Osteocyte (in vitro differentiated cells): Measurements from ENCODE around the gene ARHGAP12. TPM values are rescaled to one million over a fixed set of nuclear protein-coding genes. Genes with fewer than 3 reads are reported as not detected.

ENCODE experiments used
- DNase-seq: peaks from one replicate; pipeline ENCODE4 v3.0.0; 2021; ENCODE audit warnings: mixed read lengths; ENCODE audit not compliant: unreplicated experiment; ENCODE audit errors: extremely low spot score
- H3K27ac Mint-ChIP-seq: one replicate; pipeline ENCODE4 v1.8.0; 2021; ENCODE audit warnings: mild to moderate bottlenecking, mixed read lengths; ENCODE audit not compliant: unreplicated experiment
- H3K27me3 Mint-ChIP-seq: one replicate; pipeline ENCODE4 v1.8.0; 2021; ENCODE audit warnings: mixed read lengths; ENCODE audit not compliant: unreplicated experiment
- H3K36me3 Mint-ChIP-seq: one replicate; pipeline ENCODE4 v1.8.0; 2021; ENCODE audit warnings: mixed read lengths; ENCODE audit not compliant: unreplicated experiment
- H3K4me1 Mint-ChIP-seq: one replicate; pipeline ENCODE4 v1.8.0; 2021; ENCODE audit warnings: mixed read lengths; ENCODE audit not compliant: unreplicated experiment
- H3K4me3 Mint-ChIP-seq: one replicate; pipeline ENCODE4 v1.8.0; 2021; ENCODE audit warnings: mild to moderate bottlenecking, moderate library complexity, mixed read lengths; ENCODE audit not compliant: unreplicated experiment
- H3K9me3 Mint-ChIP-seq: one replicate; pipeline ENCODE4 v1.8.0; 2021; ENCODE audit warnings: mixed read lengths; ENCODE audit not compliant: unreplicated experiment
- total RNA-seq: library from RNA; stranded (reverse); gene quantifications from 2 replicates; pipeline ENCODE4 v1.2.1, GENCODE V29; 2021
- TF ChIP-seq, protein P1 (sequence below): fragments of 200-600 bp; sonication (generic); IDR thresholded peaks from 2 replicates; pipeline ENCODE4 v1.5.0; 2021; ENCODE audit warnings: antibody characterized with exemption, mild to moderate bottlenecking, moderate library complexity

The ARHGAP12 gene
- total RNA-seq, 1 donor from 2014 or later = 18.8 TPM

DNA sequence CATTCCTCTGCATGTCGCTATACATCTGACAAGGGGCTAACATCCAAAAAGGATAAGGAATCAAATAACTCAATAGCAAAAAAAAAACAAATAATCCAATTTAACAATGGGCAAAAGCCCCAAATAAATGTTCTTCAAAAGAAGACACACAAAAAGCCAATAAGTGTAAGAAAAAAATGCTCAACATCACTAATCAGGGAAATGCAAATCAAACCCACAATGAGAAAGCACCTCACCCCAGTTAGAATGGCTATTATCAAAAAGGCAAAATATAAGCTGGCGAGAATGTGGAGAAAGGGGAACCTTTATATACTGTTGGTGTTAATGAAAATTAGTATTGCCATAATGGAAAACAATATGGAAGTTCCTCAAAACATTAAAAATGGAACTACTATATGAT lies 14.3 kb downstream of the ARHGAP12 start:
- H3K9me3 Mint-ChIP-seq = no peaks in the 10 kb centered on the region
- no peak for DNase-seq
- no peak overlapping the region for H3K4me3 Mint-ChIP-seq
- H3K27ac Mint-ChIP-seq = no peak overlapping the region
- H3K36me3 Mint-ChIP-seq = no peaks in the 10 kb centered on the region
- TF ChIP-seq, protein P1, sequence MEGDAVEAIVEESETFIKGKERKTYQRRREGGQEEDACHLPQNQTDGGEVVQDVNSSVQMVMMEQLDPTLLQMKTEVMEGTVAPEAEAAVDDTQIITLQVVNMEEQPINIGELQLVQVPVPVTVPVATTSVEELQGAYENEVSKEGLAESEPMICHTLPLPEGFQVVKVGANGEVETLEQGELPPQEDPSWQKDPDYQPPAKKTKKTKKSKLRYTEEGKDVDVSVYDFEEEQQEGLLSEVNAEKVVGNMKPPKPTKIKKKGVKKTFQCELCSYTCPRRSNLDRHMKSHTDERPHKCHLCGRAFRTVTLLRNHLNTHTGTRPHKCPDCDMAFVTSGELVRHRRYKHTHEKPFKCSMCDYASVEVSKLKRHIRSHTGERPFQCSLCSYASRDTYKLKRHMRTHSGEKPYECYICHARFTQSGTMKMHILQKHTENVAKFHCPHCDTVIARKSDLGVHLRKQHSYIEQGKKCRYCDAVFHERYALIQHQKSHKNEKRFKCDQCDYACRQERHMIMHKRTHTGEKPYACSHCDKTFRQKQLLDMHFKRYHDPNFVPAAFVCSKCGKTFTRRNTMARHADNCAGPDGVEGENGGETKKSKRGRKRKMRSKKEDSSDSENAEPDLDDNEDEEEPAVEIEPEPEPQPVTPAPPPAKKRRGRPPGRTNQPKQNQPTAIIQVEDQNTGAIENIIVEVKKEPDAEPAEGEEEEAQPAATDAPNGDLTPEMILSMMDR = no peak
- peaks cover 20% of the 10 kb centered on the region for H3K4me1 Mint-ChIP-seq
- H3K27me3 Mint-ChIP-seq = no peaks in the 10 kb centered on the region

DNA sequence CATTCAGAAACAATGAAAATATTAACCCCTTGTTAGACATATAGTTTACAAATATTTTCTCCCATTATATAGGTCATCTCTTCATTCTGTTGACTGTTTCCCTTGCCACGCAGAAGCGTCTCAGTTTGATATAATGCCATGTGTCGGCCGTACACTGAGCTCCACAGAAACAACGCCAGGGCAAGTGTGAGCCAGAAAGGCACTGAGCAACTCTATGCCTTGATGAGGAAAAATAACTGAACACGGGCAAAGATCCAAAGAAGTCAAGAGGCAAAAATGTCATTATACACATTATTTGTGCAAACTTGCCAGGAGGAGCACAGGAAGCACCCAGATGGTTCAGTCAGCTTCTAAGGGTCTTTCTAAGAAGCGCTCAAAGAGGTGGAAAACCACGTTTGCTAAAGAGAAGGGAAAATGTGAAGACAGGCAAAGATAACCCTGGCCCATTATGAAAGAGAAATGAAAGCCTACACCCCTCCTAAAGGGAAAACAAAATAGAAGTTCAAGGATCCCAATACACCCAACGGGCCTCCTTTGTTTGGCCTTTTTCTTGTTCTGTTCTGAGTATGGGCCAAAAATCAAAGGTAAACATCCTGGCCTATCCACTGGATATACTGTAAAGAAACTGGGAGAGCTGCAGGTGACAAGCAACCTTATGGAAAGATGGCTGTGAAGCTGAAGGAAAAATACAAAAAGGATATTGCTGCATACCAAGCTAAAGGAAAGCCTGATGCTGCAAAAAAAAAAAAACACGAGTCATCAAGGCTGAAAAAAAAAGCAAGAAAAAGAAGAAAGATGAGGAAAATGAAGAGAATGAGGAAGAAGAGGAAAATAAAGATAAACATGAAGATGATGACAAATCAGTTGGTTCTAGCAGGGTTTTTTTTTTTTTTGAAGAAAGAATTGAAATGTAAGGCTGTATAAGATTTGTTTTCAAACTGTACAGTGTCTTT lies 15.5 kb downstream of the ARHGAP12 start:
- peaks cover 20% of the 10 kb centered on the region for H3K4me1 Mint-ChIP-seq
- DNase-seq = no peak
- no peak overlapping the region for H3K4me3 Mint-ChIP-seq
- no peaks in the 10 kb centered on the region for H3K9me3 Mint-ChIP-seq
- peaks cover 7% of the 10 kb centered on the region for H3K36me3 Mint-ChIP-seq
- no peaks in the 10 kb centered on the region for H3K27me3 Mint-ChIP-seq
- H3K27ac Mint-ChIP-seq = peak overlapping the region; percentile 20
- TF ChIP-seq, protein P1 = no peak

DNA sequence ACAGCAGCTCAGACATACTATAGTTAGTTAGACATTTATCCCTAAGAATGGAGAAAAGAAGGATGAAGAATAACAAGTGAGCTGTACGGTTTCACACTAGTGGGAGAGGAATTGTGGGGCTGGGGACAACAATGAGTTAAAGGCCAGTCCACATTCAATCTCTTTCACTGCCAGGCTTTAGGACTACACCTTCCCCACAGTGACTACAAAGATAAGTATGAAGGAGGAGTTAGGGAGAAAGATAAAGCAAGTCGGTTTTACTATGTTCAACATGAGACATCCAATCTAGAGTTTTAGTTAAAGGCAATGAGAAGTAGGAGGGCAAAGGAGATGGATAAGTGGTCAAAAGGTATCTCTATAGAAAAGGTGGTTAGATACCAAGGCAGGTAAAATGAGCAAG lies 16.3 kb downstream of the ARHGAP12 start:
- no peaks in the 10 kb centered on the region for H3K27me3 Mint-ChIP-seq
- DNase-seq = no peak
- peaks cover 12% of the 10 kb centered on the region for H3K36me3 Mint-ChIP-seq
- H3K4me1 Mint-ChIP-seq = peaks cover 17% of the 10 kb centered on the region
- no peaks in the 10 kb centered on the region for H3K9me3 Mint-ChIP-seq
- no peak overlapping the region for H3K4me3 Mint-ChIP-seq
- TF ChIP-seq, protein P1 = no peak
- H3K27ac Mint-ChIP-seq = no peak overlapping the region

DNA sequence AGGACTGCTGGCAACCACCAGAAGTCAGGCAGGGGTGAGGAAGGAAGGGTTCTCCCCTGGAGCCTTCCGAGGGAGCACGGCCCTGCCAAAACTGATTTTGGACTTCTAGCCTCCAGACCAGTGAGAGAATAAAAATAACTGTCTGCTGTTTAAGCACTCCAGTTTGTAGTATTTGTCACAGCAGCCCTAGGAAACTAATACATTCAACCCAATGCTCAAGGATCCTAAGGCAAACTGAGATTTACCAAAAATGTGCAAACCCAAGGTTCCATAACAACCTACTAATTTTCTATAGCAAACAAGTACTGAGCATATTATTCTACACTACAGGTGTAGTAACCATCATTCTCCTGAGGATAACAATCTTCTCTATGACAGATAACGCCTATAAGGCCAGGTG lies 18.6 kb downstream of the ARHGAP12 start:
- Mint-ChIP-seq H3K27me3 (no peaks in the 10 kb centered on the region), H3K9me3 (no peaks in the 10 kb centered on the region), H3K27ac (no peak overlapping the region), H3K4me3 (no peak overlapping the region), H3K36me3 (peaks cover 20% of the 10 kb centered on the region), H3K4me1 (peaks cover 17% of the 10 kb centered on the region)
- DNase-seq = no peak
- TF ChIP-seq, protein P1 = no peak

DNA sequence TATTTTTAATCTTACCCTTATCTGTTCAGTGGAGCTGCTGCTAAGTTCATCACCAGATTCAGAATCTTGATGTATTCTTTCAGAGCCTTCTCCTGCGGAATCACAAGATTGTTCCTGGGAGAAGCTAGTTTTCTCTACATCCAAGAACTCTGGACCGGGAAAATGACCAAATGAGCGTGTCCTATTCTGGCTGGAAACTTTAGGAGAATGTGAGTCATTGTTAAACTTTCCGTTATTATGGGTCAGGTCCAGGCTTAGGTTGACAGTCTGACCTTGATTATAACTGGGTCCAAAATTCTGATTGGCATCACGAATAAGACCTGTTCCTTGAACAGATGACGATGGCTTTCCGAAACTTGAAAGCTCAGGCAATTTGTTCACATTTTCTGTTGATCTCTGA lies 20.5 kb downstream of the ARHGAP12 start:
- TF ChIP-seq, protein P1 = no peak
- Mint-ChIP-seq H3K9me3 (no peaks in the 10 kb centered on the region), H3K4me1 (peaks cover 19% of the 10 kb centered on the region)

More for the DNA sequence above, 20.5 kb downstream of the ARHGAP12 start:
- H3K36me3 Mint-ChIP-seq = peaks cover 20% of the 10 kb centered on the region
- DNase-seq = no peak
- H3K27me3 Mint-ChIP-seq = no peaks in the 10 kb centered on the region
- no peak overlapping the region for H3K27ac Mint-ChIP-seq
- H3K4me3 Mint-ChIP-seq = no peak overlapping the region
